ENCODE data around the gene NSUN7. TPM values are rescaled to one million over a fixed set of nuclear protein-coding genes. Genes with fewer than 3 reads are reported as not detected.

Gene NSUN7
- total RNA-seq, 6 experiments from 2014 or later = 0.18 to 0.61 (median 0.36) TPM

GRCh38 chr4:40838742-40839141, 89.0 kb downstream of the NSUN7 start:
- no peaks in the 10 kb centered on the region for H3K36me3 ChIP-seq
- WGBS (ENCODE audit: insufficient coverage, low coverage, low lambda C conversion rate, missing lambda C conversion rate) = 85% methylated on average over 3 of the region's 4 CpGs
- H3K27me3 ChIP-seq = no peaks in the 10 kb centered on the region
- H3K4me1 ChIP-seq = no peaks in the 10 kb centered on the region
- no peak for TF ChIP-seq POLR2A (IDR thresholded peaks at IDR 0.05)
- TF ChIP-seq, protein P1, sequence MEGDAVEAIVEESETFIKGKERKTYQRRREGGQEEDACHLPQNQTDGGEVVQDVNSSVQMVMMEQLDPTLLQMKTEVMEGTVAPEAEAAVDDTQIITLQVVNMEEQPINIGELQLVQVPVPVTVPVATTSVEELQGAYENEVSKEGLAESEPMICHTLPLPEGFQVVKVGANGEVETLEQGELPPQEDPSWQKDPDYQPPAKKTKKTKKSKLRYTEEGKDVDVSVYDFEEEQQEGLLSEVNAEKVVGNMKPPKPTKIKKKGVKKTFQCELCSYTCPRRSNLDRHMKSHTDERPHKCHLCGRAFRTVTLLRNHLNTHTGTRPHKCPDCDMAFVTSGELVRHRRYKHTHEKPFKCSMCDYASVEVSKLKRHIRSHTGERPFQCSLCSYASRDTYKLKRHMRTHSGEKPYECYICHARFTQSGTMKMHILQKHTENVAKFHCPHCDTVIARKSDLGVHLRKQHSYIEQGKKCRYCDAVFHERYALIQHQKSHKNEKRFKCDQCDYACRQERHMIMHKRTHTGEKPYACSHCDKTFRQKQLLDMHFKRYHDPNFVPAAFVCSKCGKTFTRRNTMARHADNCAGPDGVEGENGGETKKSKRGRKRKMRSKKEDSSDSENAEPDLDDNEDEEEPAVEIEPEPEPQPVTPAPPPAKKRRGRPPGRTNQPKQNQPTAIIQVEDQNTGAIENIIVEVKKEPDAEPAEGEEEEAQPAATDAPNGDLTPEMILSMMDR (IDR thresholded peaks at IDR 0.05) = no peak
- H3K27ac ChIP-seq = no peak overlapping the region
- DNase-seq (no peak), ATAC-seq (no peak)
- no peaks in the 10 kb centered on the region for H3K9me3 ChIP-seq
- H3K4me3 ChIP-seq = no peak overlapping the region
- intact Hi-C loops (cut with DNase I) = no loop called here

- peaks cover 0 to 3% (median 0%) of the 10 kb centered on the region in 4 donors for H3K36me3 ChIP-seq
- intact Hi-C loops (cut with DNase I) = no loop called here
- no peaks in the 10 kb centered on the region for H3K4me1 ChIP-seq
- no peak overlapping the region for H3K4me3 ChIP-seq
- no peak overlapping the region for H3K27ac ChIP-seq
- no peak for ATAC-seq
- WGBS (ENCODE audit: insufficient coverage, low coverage, low lambda C conversion rate, missing lambda C conversion rate) = 89% methylated on average over 6 of the region's 10 CpGs
- no peak for DNase-seq
- no peak for TF ChIP-seq POLR2A (IDR thresholded peaks at IDR 0.05)
- TF ChIP-seq, protein P1 (IDR thresholded peaks at IDR 0.05) = no peak
- no peaks in the 10 kb centered on the region for H3K27me3 ChIP-seq
- no peaks in the 10 kb centered on the region for H3K9me3 ChIP-seq
These were observed 90.7 kb downstream of the NSUN7 start for GRCh38 chr4:40840255-40840984.

GRCh38 chr4:40840985-40841571, 91.3 kb downstream of the NSUN7 start:
- peak in 2 of 3 donors; percentile 60 to 72 for DNase-seq
- intact Hi-C loops (cut with DNase I) = no loop called here
- Histone ChIP-seq H3K27me3 (no peaks in the 10 kb centered on the region), H3K27ac (no peak overlapping the region), H3K36me3 (peaks cover 0 to 3% (median 0%) of the 10 kb centered on the region in 4 donors), H3K4me1 (no peaks in the 10 kb centered on the region), H3K9me3 (no peaks in the 10 kb centered on the region), H3K4me3 (no peak overlapping the region)
- peak; percentile 88 to 93 (median 88) for ATAC-seq
- 78% methylated on average over 7 of the region's 7 CpGs for WGBS (ENCODE audit: insufficient coverage, low coverage, low lambda C conversion rate, missing lambda C conversion rate)
- TF ChIP-seq, protein P1 (IDR thresholded peaks at IDR 0.05) = peak; percentile 44 to 67 (median 60)
- no peak for TF ChIP-seq POLR2A (IDR thresholded peaks at IDR 0.05)

DNA sequence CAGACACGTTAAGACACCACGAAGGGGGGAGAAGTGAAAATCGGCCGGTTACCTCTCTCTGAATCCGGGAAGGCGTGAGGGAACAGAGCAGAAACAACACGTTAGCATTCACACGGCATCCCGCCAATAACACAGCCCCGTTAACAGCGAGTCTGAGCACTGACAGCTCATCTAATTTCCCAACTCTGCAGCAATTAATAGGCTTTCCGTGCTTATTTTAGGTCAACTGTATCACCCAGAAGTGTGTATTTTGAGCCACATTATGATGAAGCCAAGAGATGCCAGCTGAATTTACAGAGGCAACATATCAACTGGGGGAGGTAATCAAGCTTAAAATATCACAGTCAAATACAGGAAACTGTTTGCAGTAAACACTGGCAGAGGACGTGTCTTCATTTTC, 92.6 kb downstream of the NSUN7 start:
- intact Hi-C loops (cut with DNase I) = no loop called here
- Histone ChIP-seq H3K4me1 (no peaks in the 10 kb centered on the region), H3K27me3 (no peaks in the 10 kb centered on the region), H3K9me3 (no peaks in the 10 kb centered on the region), H3K36me3 (peaks cover 0 to 3% (median 0%) of the 10 kb centered on the region in 4 donors), H3K4me3 (no peak overlapping the region), H3K27ac (no peak overlapping the region)
- 85% methylated on average over 13 of the region's 13 CpGs for WGBS (ENCODE audit: insufficient coverage, low coverage, low lambda C conversion rate, missing lambda C conversion rate)
- no peak for TF ChIP-seq POLR2A (IDR thresholded peaks at IDR 0.05)
- TF ChIP-seq, protein P1 (IDR thresholded peaks at IDR 0.05) = no peak
- ATAC-seq = no peak
- no peak for DNase-seq
